Muscle layer of colon (tissue), 2 donors: ENCODE measurements around the gene SLC26A8.
A peak's percentile ranks its signal among the peaks of the same experiment; 100 is the strongest.
"Not testable (repeated sequence)": the region's sequence is repeated elsewhere in the genome, so short reads cannot be mapped to it uniquely, and the experiment has no call there.

Source experiments
- H3K27ac ChIP-seq: one replicate; pipeline ENCODE4 v1.7.0; 2013; ENCODE audit warnings: low read depth, mild to moderate bottlenecking, low read length, moderate library complexity
- H3K27me3 ChIP-seq, 2 donors: one replicate each; pipeline ENCODE4 v1.7.0; 2013; ENCODE audit warnings: low read length in 2 of 2, mild to moderate bottlenecking in 2 of 2; ENCODE audit not compliant: insufficient read depth in 2 of 2, control insufficient read depth in 1 of 2
- H3K36me3 ChIP-seq: one replicate; pipeline ENCODE4 v1.7.0; 2013; ENCODE audit warnings: mild to moderate bottlenecking, low read length; ENCODE audit not compliant: insufficient read depth
- H3K4me1 ChIP-seq: one replicate; pipeline ENCODE4 v1.7.0; 2013; ENCODE audit warnings: mild to moderate bottlenecking, low read length; ENCODE audit not compliant: insufficient read depth
- H3K4me3 ChIP-seq, 2 donors: one replicate each; pipeline ENCODE4 v1.7.0; 2013; ENCODE audit warnings: low read length in 2 of 2, low read depth in 1 of 2, mild to moderate bottlenecking in 1 of 2, moderate library complexity in 1 of 2
- H3K9ac ChIP-seq: one replicate; pipeline ENCODE4 v1.7.0; 2013; ENCODE audit warnings: low read length
- H3K9me3 ChIP-seq: one replicate; pipeline ENCODE4 v1.7.0; 2013; ENCODE audit warnings: mild to moderate bottlenecking, low read length
- donor health status: abdominal sarcoma.
- donor health status: Adenocarcinoma of cecum.

The SLC26A8 gene

DNA sequence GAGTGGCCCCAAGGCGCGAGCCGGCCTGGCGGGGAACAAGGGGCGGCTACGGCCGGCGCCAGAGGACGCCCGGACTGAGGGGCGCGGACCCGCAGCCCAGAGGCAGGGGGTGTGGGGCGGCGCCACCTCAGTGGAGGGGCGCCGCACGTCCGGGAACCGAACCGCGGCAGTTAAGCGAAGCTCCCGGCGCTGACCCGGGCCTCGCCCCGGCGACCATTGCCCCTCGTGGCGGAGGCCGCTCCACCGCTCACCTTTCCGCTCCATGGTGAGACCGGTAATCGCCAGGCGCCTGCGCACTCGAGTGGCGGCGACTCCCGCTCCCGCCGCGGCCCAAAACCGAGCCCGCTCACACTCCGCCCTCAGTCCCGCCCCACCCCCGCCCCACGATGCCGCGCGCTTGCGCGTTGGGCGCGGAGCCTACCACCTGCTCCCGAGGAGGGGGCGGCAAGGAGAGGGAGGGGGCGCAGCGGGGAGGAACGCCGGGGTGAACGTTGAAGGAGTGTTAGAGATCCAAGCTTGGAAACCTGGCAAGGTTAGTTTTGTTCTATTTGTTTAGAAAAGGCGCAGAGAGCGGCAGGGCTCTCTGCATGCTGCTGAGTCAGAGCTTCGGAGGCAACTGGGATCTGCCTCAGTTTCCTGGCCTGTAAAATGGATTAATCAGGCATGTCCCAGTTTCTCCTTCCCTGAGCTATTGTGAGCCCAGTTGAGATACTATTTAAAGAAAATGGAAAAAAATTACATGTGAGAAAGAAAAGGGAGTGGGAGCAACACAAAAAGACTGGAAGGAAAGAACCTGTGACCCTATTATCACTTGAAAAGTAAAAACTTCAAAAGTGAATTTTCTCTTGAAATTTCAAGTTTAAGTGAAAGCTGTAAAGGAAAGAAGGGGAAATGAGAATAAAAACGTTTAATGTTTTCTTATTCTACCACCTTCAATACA lies 103.4 kb downstream of the SLC26A8 start, which contains the start of gene SRPK1:
SRPK1 (minus strand) TSS at position 306 of the 940 bp plus-strand sequence; CDS start at position 264, 42 bp downstream.
- Histone ChIP-seq H3K27ac (peak within 1 kb of the TSS; percentile 58), H3K27me3 (no peaks in the 10 kb centered on the region), H3K9me3 (no peaks in the 10 kb centered on the region), H3K4me3 (peak within 1 kb of the TSS; percentile 66 to 77), H3K9ac (peak within 1 kb of the TSS; percentile 51), H3K36me3 (no peaks in the 10 kb centered on the region), H3K4me1 (peaks cover 21% of the 10 kb centered on the region)

DNA sequence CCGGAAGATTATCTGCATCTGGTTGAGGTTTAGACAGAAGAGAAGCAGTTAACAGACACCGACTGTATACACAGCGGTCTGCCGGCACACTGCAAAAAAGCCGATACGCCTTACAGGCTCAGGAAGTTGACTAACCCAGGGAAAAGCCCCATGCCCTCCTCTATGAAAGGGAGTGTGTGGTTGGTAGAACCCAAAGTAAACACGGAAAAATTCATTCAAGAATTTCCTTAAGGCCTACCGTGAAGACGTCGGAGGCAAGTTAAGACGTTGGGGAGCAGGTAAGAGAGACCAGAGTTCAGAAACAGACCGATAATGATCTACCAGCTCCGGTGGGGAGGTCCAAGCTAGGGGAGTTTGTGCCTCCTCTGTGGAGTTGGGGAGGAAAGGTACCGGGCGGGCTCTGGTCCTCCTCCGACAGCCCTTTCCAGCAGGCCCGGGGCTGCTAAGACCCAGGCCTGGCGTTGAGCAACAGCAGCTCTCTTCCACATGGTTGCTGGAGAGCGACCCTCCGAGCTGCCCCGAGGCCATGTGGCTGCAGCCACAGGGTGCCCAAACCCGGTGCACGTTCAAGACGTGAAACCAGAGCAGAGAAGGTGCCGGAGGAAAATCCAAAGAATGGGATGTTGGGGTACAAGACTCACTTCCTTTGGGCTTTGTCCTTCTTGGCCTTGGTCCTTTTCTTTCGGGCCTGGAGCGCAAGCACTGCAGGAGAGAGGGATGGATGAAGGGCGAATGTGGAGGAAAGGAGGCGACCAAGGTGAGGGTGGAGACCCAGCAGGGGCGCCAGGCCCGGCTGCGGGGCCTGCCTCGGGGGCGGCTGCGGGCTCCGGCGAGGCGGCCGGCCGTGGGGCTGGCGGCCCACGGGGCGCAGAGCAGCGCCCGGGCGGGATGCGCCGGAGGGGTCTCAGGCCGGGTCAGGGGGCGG lies 104.4 kb downstream of the SLC26A8 start:
- Histone ChIP-seq H3K27ac (peak overlapping the region; percentile 56), H3K36me3 (no peaks in the 10 kb centered on the region), H3K4me1 (peaks cover 21% of the 10 kb centered on the region), H3K27me3 (no peaks in the 10 kb centered on the region), H3K9ac (peak overlapping the region; percentile 51), H3K9me3 (no peaks in the 10 kb centered on the region), H3K4me3 (peak overlapping the region; percentile 30 to 57)

GRCh38 chr6:35919085-35919826 lies 105.2 kb downstream of the SLC26A8 start:
- H3K27me3 ChIP-seq, result no peaks in the 10 kb centered on the region
- peaks cover 21% of the 10 kb centered on the region for H3K4me1 ChIP-seq
- H3K27ac ChIP-seq, result peak overlapping the region; percentile 56
- no peaks in the 10 kb centered on the region for H3K36me3 ChIP-seq
- H3K9ac ChIP-seq, result peak overlapping the region; percentile 51
- H3K9me3 ChIP-seq, result no peaks in the 10 kb centered on the region
- peak overlapping the region; percentile 30 to 57 for H3K4me3 ChIP-seq

- H3K27ac ChIP-seq, H3K9me3 ChIP-seq: not testable (repeated sequence)
These were observed 107.5 kb downstream of the SLC26A8 start for GRCh38 chr6:35916893-35917292.

DNA sequence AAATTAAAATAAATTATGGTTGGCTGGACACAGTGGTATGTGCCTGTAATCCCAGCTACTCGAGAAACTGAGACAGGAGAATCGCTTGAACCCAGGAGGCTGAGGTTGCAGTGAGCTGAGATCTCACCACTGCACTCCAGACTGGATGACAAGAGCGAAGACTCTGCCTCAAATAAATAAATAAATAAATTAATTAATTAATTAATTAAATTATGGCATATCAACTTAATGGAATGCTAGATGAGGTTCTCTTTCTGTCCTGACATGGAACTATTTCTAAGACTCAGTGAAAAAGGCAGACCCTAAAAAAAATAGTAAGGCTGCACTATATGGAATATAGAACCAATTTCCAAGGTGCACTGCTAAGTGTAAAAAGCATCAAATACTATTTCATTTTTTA lies 108.4 kb downstream of the SLC26A8 start:
- H3K4me3 ChIP-seq, result no peak overlapping the region
- no peak overlapping the region for H3K27ac ChIP-seq

More at GRCh38 chr6:35916893-35917292, 107.5 kb downstream of the SLC26A8 start:
- H3K4me1 ChIP-seq, result peaks cover 17% of the 10 kb centered on the region
- H3K9ac ChIP-seq, H3K36me3 ChIP-seq, H3K27me3 ChIP-seq, H3K4me3 ChIP-seq: not testable (repeated sequence)

GRCh38 chr6:35914536-35914935 lies 109.9 kb downstream of the SLC26A8 start:
- Histone ChIP-seq H3K36me3 (no peaks in the 10 kb centered on the region), H3K4me1 (peaks cover 10% of the 10 kb centered on the region), H3K9ac (no peak overlapping the region), H3K27ac (no peak overlapping the region), H3K27me3 (no peaks in the 10 kb centered on the region), H3K4me3 (no peak overlapping the region), H3K9me3 (no peaks in the 10 kb centered on the region)

More for the DNA sequence above, 108.4 kb downstream of the SLC26A8 start:
- Histone ChIP-seq H3K9me3 (no peaks in the 10 kb centered on the region), H3K9ac (no peak overlapping the region), H3K4me1 (peaks cover 13% of the 10 kb centered on the region), H3K36me3 (no peaks in the 10 kb centered on the region), H3K27me3 (no peaks in the 10 kb centered on the region)

DNA sequence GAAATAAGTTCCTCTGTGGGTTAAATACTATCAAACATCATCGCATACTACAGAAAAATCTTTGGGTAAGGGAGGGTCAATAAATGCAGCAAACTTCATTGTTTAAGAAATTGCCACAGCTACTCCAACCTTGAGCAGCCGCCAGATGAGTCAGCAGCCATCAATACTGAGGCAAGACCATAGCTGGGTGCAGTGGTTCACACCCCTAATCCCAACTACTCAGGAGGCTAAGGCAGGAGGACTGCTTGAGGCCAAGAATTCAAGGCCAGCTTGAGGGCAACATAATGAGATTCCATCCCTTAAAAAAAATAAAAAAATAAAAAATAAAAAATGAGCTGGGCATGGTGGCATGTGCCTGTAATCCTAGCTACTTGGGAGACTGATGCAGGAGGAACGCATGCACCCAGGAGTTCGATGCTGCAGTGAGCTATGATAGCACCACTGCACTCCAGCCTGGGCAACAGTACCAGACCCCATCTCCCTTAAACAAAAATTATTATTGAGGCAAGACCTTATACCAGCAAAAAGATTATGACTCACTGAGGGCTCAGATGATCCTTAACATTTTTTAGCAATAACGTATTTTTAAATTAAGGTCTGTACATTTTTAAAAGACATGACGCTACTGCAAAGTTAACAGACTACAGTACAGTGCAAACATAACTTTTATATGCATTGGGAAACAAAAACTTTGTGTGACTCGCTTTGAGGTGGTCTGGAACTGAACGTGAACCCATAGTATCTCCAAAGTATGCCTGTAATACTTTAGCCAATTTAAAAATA lies 112.4 kb downstream of the SLC26A8 start:
- no peaks in the 10 kb centered on the region for H3K4me1 ChIP-seq
- no peak overlapping the region for H3K4me3 ChIP-seq
- no peak overlapping the region for H3K27ac ChIP-seq
- H3K9ac ChIP-seq, result no peak overlapping the region
- no peaks in the 10 kb centered on the region for H3K36me3 ChIP-seq
- H3K27me3 ChIP-seq, result no peaks in the 10 kb centered on the region
- no peaks in the 10 kb centered on the region for H3K9me3 ChIP-seq

DNA sequence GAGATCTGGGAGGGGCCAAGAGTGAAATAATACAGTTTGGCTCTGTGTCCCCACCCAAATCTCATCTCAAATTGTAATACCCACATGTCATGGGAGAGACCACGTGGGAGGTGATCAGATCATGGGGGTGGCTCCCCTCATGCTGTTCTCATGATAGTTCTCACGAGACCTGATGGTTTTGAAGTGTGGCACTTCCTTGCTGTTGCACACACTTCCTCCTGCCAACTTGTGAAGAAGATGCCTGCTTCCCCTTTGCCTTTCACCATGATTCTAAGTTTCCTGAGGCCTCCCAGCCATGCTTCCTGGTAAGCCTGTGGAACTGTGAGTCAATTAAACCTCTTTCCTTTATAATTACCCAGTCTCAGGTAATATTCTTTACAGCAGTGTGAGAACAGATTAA lies 114.9 kb downstream of the SLC26A8 start:
- H3K4me1 ChIP-seq, H3K27me3 ChIP-seq, H3K27ac ChIP-seq, H3K4me3 ChIP-seq, H3K36me3 ChIP-seq, H3K9ac ChIP-seq, H3K9me3 ChIP-seq: not testable (repeated sequence)

DNA sequence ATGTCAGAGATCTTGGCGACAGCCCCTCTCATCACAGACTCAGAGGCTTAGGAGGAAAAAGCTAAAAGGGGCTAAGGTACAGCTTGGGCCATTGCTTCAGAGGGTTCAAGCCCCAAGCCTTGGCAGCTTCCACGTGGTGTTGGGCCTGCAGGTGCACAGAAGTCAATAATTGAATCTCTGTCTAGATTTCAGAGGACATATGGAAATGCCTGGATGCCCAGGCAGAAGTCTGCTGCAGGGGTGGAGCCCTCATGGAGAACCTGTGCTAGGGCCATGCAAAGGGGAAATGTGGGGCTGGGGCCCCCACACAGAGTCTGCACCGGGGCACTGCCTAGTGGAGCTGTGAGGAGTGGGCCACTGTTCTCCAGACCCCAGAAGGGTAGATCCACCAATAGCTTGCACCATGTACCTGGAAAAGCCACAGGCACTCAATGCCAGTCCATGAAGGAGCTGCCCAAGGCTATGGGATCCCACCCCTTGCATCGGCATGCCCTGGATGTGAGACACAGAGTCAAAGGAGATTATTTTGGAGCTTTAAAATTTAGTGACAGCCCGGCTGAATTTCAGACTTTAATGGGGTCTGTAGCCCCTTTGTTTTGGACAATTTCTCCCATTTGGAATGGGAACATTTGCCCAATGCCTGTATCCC lies 115.6 kb downstream of the SLC26A8 start:
- H3K27ac ChIP-seq, H3K36me3 ChIP-seq, H3K4me1 ChIP-seq, H3K9ac ChIP-seq, H3K9me3 ChIP-seq, H3K27me3 ChIP-seq, H3K4me3 ChIP-seq: not testable (repeated sequence)

DNA sequence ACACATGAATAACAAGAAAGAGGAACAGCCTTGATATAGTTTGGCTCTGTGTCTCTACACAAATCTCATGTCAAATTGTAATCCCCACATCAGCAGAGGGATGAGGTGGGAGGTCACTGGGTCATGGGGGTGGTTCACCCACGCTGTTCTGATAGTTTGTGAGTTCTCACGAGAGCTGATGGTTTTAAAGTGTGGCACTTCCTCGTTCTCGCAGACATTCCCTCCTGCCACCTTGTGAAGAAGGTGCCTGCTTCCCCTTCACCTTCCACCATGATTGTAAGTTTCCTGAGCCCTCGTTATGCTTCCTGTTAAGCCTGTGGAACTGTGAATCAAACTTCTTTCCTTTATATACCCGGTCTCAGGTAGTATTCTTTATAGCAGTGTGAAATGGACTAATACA lies 116.7 kb downstream of the SLC26A8 start:
- H3K9ac ChIP-seq, result no peak overlapping the region
- no peak overlapping the region for H3K4me3 ChIP-seq
- H3K9me3 ChIP-seq, result no peaks in the 10 kb centered on the region
- H3K27ac ChIP-seq, result no peak overlapping the region
- no peaks in the 10 kb centered on the region for H3K4me1 ChIP-seq
- no peaks in the 10 kb centered on the region for H3K36me3 ChIP-seq
- H3K27me3 ChIP-seq, result no peaks in the 10 kb centered on the region
